Measurements from ENCODE around the gene CSNK1D.
A peak's percentile ranks its signal among the peaks of the same experiment; 100 is the strongest.
"Not testable (repeated sequence)": the region's sequence is repeated elsewhere in the genome, so short reads cannot be mapped to it uniquely, and the experiment has no call there.

CSNK1D gene

GRCh38 chr17:82272495-82273326 is 789 bp downstream of the CSNK1D start:
- peak; percentile 63 for DNase-seq

GRCh38 chr17:82271401-82271800 is 2.1 kb downstream of the CSNK1D start:
- no peak for DNase-seq

GRCh38 chr17:82270651-82271050 is 2.8 kb downstream of the CSNK1D start:
- DNase-seq: no peak

GRCh38 chr17:82269882-82270500 is 3.5 kb downstream of the CSNK1D start:
- no peak for DNase-seq

GRCh38 chr17:82269138-82269881 is 4.2 kb downstream of the CSNK1D start:
- DNase-seq: no peak

- DNase-seq: peak; percentile 63
Observed at GRCh38 chr17:82267575-82268379, 5.7 kb downstream of the CSNK1D start.

GRCh38 chr17:82266142-82266541 is 7.4 kb downstream of the CSNK1D start:
- DNase-seq: no peak

- no peak for DNase-seq
Observed at GRCh38 chr17:82263641-82264040, 9.9 kb downstream of the CSNK1D start.

- DNase-seq: no peak
Observed at GRCh38 chr17:82262344-82262743, 11.2 kb downstream of the CSNK1D start.

GRCh38 chr17:82259972-82260961 is 13.2 kb downstream of the CSNK1D start:
- not testable (repeated sequence) for DNase-seq

GRCh38 chr17:82258555-82258954 is 14.9 kb downstream of the CSNK1D start:
- no peak for DNase-seq

GRCh38 chr17:82257473-82257872 is 16.0 kb downstream of the CSNK1D start:
- peak; percentile 42 for DNase-seq

- DNase-seq: no peak
Observed at GRCh38 chr17:82256242-82256885, 17.1 kb downstream of the CSNK1D start.

- DNase-seq: no peak
Observed at GRCh38 chr17:82255402-82255972, 18.0 kb downstream of the CSNK1D start.

GRCh38 chr17:82254746-82255145 is 18.8 kb downstream of the CSNK1D start:
- DNase-seq: not testable (repeated sequence)

GRCh38 chr17:82254096-82254495 is 19.4 kb downstream of the CSNK1D start:
- DNase-seq: not testable (repeated sequence)

- DNase-seq: no peak
Observed at GRCh38 chr17:82253179-82253544, 20.3 kb downstream of the CSNK1D start.

GRCh38 chr17:82252511-82253178 is 20.9 kb downstream of the CSNK1D start:
- DNase-seq: no peak

GRCh38 chr17:82250868-82251500 is 22.5 kb downstream of the CSNK1D start:
- no peak for DNase-seq
